ENCODE measurements around the gene ATP4B. TPM values are rescaled to one million over a fixed set of nuclear protein-coding genes. Genes with fewer than 3 reads are reported as not detected.

Gene ATP4B
- 0.23 TPM for total RNA-seq

DNA sequence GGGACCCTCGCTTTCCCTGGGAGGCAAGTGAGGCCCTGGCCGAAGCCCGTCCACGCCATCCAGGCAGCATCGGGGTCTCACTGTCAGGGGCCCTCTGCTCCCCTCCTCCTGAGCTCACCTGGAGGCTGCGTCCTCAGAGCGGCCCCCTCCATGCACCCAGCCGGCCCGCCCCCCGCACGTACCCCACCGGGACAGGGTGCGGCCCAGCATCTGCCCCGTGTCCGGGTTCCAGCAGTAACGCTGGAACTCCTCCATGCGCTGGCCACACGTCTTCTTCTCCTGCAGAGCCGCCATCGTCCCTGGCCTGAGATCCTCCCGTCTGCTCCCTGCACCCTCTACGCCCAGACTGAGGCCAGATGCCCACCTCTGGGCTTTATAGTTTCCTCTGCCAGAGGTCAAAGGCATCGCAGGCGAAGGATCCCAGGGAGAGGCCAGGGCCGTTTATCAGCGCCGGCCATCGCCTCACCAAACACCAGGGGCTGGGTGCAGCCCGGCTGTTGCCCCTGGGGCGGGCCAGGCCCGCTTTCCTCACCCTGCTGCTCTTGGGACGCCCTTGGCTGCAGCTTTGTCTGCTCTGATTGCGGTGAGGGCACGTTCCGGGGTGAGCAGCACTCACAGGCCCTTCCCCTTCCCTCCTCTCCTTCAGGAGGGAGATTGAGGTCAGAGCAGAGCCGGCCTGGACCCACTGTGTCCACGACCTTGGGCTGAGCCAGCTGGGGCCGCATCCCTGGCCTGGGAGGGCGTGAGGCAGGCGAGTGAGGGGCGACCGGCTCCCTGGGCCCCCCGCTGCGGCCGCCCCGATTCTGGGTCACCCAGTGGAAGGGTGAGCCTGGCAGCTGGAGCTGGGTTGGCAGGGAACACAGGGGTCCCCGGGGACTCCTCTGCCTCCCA, at the start of gene ATP4B:
Gene ATP4B, minus strand, starts transcription at position 348 of the 891 bp plus-strand sequence. Its CDS starts 54 bp downstream, at position 294.

DNA sequence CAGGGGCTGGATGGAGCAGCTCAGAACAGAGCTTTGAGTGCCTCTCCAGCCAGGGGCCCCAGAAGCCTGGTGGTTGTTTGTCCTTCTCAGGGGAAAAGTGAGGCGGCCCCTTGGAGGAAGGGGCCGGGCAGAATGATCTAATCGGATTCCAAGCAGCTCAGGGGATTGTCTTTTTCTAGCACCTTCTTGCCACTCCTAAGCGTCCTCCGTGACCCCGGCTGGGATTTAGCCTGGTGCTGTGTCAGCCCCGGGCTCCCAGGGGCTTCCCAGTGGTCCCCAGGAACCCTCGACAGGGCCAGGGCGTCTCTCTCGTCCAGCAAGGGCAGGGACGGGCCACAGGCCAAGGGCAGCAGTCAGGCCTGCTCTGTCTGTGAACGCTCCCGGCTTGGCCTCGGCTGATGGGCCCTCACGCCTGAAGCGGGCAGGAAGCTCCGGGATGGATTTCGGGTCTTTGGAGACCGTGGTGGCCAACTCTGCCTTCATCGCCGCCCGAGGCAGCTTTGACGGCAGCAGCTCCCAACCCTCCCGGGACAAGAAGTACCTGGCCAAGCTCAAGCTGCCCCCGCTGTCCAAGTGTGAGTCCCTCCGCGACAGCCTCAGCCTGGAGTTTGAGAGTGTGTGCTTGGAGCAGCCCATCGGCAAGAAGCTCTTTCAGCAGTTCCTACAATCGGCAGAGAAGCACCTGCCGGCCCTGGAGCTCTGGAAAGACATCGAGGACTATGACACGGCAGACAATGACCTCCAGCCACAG, 9.1 kb upstream of the ATP4B start, which contains the start of gene GRK1:
Gene GRK1, plus strand, starts transcription at position 269 of the 751 bp plus-strand sequence. Its CDS starts 168 bp downstream, at position 437.

Other genes starting within 250 kb of the ATP4B start
- gene ADPRHL1, start 204.7 kb downstream of the ATP4B start, total RNA-seq, result 1.4 TPM
- gene DCUN1D2, start 167.5 kb downstream of the ATP4B start, total RNA-seq, result 18.9 TPM
- gene TFDP1, start 73.4 kb downstream of the ATP4B start, total RNA-seq, result 30.4 TPM
- gene GRK1, start 9.0 kb upstream of the ATP4B start, total RNA-seq, result 0.46 TPM
- 1.4 TPM for gene TMEM255B, start 101.0 kb upstream of the ATP4B start, total RNA-seq
- gene GAS6, start 205.9 kb upstream of the ATP4B start, total RNA-seq, result 27.7 TPM

Measured in diencephalon (tissue), 1 donor.